A549 (cell line): Measurements from ENCODE around the gene SYNE3. TPM values are rescaled to one million over a fixed set of nuclear protein-coding genes. Genes with fewer than 3 reads are reported as not detected.

Experiments used
- ATAC-seq, 2 experiments: fragments of 200-7000 bp in 1 of 2; fragments of >200 bp in 1 of 2; cut with Nextera tagmentation in 1 of 2; cut with Tn5 transposase in 1 of 2; 3 replicates each; pipeline versions ENCODE4 v1.8.0 to v1.9.1; 2018 to 2020; ENCODE audit warnings: mild to moderate bottlenecking in 1 of 2, moderate library complexity in 1 of 2
- CTCF ChIA-PET: fragments of 300-600 bp; sonication (Branson Sonifier 250); formaldehyde crosslinking; extraction: SDS; loops from one replicate; lab custom pipeline; 2021; ENCODE audit warnings: antibody characterized with exemption, inconsistent platforms; lab: Yijun Ruan, JAX
- POLR2A ChIA-PET: fragments of 350-600 bp; formaldehyde crosslinking; extraction: SDS; loops from one replicate; lab custom pipeline; 2021; ENCODE audit warnings: antibody characterized with exemption, inconsistent platforms; lab: Yijun Ruan, JAX
- DNase-seq, 2 experiments: peaks; one replicate each; pipeline versions ENCODE4 v3.0.0 to v3.0.0-alpha.2; 2011 to 2016; ENCODE audit warnings: low read depth in 1 of 2, low spot score in 1 of 2
- FAIRE-seq: peaks from 2 replicates; lab custom pipeline; 2011; peaks lifted over from hg19 to GRCh38; lab: Jason Lieb, UNC
- H3K27ac ChIP-seq, 2 experiments: fragments of >200 bp; sonication (Bioruptor Twin); formaldehyde crosslinking; 3 replicates each; pipeline ENCODE4 v1.5.1; 2016 to 2017
- H3K4me1 ChIP-seq: fragments of >200 bp; sonication (Bioruptor Twin); formaldehyde crosslinking; 3 replicates; pipeline ENCODE4 v1.6.1; 2016
- H3K4me2 ChIP-seq: fragments of >200 bp; sonication (Bioruptor Twin); formaldehyde crosslinking; 3 replicates; pipeline ENCODE4 v1.6.1; 2016
- H3K4me3 ChIP-seq: fragments of >200 bp; sonication (Bioruptor Twin); formaldehyde crosslinking; 3 replicates; pipeline ENCODE4 v1.5.1; 2016
- H3K9me3 ChIP-seq: fragments of >200 bp; sonication (Bioruptor Twin); formaldehyde crosslinking; 3 replicates; pipeline ENCODE4 v1.6.1; 2016
- CBX2 ChIP-seq: fragments of 200-600 bp; sonication (generic); IDR thresholded peaks from 2 replicates; pipeline ENCODE4 v1.6.1; 2016; ENCODE audit warnings: low read depth, mild to moderate bottlenecking, borderline replicate concordance
- CBX8 ChIP-seq: fragments of 200-600 bp; sonication (generic); IDR thresholded peaks from 2 replicates; pipeline ENCODE4 v1.6.1; 2016
- CEBPB ChIP-seq, 2 experiments: fragments of >200 bp in 1 of 2; sonication (Bioruptor Twin) in 1 of 2; formaldehyde crosslinking in 1 of 2; IDR thresholded peaks; 2 replicates each; pipeline ENCODE4 v1.6.1; 2012 to 2016
- CHD4 ChIP-seq: fragments of 200-600 bp; sonication (generic); IDR thresholded peaks from 2 replicates; pipeline ENCODE4 v1.6.1; 2016; ENCODE audit warnings: antibody characterized with exemption, mild to moderate bottlenecking, borderline replicate concordance
- ESRRA ChIP-seq: fragments of 150-350 bp; IDR thresholded peaks from 2 replicates; pipeline ENCODE4 v1.6.1; 2014; ENCODE audit warnings: mild to moderate bottlenecking, low read length, borderline replicate concordance
- FOSB ChIP-seq: fragments of 250-450 bp; sonication (Bioruptor Pico); IDR thresholded peaks from 2 replicates; pipeline ENCODE4 v1.5.0; 2020; ENCODE audit warnings: mild to moderate bottlenecking, moderate library complexity
- FOSL2 ChIP-seq, 2 experiments: fragments of 450-650 bp in 1 of 2; fragments of >200 bp in 1 of 2; sonication (Bioruptor Twin) in 1 of 2; formaldehyde crosslinking; IDR thresholded peaks; 2 replicates each; pipeline versions ENCODE4 v1.5.0 to v1.6.1; 2016 to 2020; ENCODE audit warnings: mild to moderate bottlenecking in 1 of 2, moderate library complexity in 1 of 2
- GATA3 ChIP-seq: IDR thresholded peaks from 2 replicates; pipeline ENCODE4 v1.6.1; 2012; ENCODE audit warnings: borderline replicate concordance
- HEYL ChIP-seq: fragments of 250-450 bp; sonication (Bioruptor Pico); IDR thresholded peaks from 2 replicates; pipeline ENCODE4 v1.8.0; 2021; ENCODE audit warnings: mild to moderate bottlenecking, moderate library complexity
- HOXB5 ChIP-seq: fragments of 250-450 bp; sonication (Bioruptor Pico); IDR thresholded peaks from 2 replicates; pipeline ENCODE4 v1.5.0; 2020; ENCODE audit warnings: mild to moderate bottlenecking, moderate library complexity
- JUNB ChIP-seq: fragments of >200 bp; sonication (Bioruptor Twin); formaldehyde crosslinking; IDR thresholded peaks from 2 replicates; pipeline ENCODE4 v1.6.1; 2016
- MAZ ChIP-seq: fragments of 150-350 bp; IDR thresholded peaks from 2 replicates; pipeline ENCODE4 v1.6.1; 2014; ENCODE audit warnings: antibody characterized with exemption, low read depth, low read length, borderline replicate concordance
- NPAS2 ChIP-seq: fragments of 250-450 bp; sonication (Bioruptor Pico); IDR thresholded peaks from 2 replicates; pipeline ENCODE4 v1.8.0; 2022; ENCODE audit warnings: mild to moderate bottlenecking, moderate library complexity, borderline replicate concordance
- PHF8 ChIP-seq: fragments of 200-600 bp; sonication (generic); IDR thresholded peaks from 2 replicates; pipeline ENCODE4 v1.6.1; 2016; ENCODE audit warnings: low read depth, mild to moderate bottlenecking, antibody characterized with exemption, moderate library complexity, borderline replicate concordance
- POLR2AphosphoS2 ChIP-seq: conservative IDR thresholded peaks from 2 replicates; pipeline ENCODE4 v1.6.1; 2012; ENCODE audit warnings: low read length, improper control_type of control experiment, inconsistent platforms
- RAD21 ChIP-seq, 2 experiments: fragments of >200 bp in 1 of 2; sonication (Bioruptor Twin) in 1 of 2; formaldehyde crosslinking in 1 of 2; IDR thresholded peaks in 1 of 2; conservative IDR thresholded peaks in 1 of 2; 2 replicates in 1 of 2; 3 replicates in 1 of 2; pipeline ENCODE4 v1.6.1; 2012 to 2018; ENCODE audit warnings: inconsistent platforms in 1 of 2
- RCOR1 ChIP-seq: fragments of 150-350 bp; IDR thresholded peaks from 2 replicates; pipeline ENCODE4 v1.6.1; 2014; ENCODE audit warnings: antibody characterized with exemption, low read length, low read depth
- SMC3 ChIP-seq: fragments of >200 bp; sonication (Bioruptor Twin); formaldehyde crosslinking; IDR thresholded peaks from 3 replicates; pipeline ENCODE4 v1.6.1; 2018; ENCODE audit warnings: inconsistent platforms
- SREBF2 ChIP-seq: fragments of 450-650 bp; IDR thresholded peaks from 2 replicates; pipeline ENCODE4 v1.6.1; 2014; ENCODE audit warnings: mild to moderate bottlenecking, moderate library complexity
- TP53 ChIP-seq: fragments of 250-450 bp; sonication (Bioruptor Pico); IDR thresholded peaks from 2 replicates; pipeline ENCODE4 v1.5.0; 2021; ENCODE audit warnings: mild to moderate bottlenecking, moderate library complexity
- ZSCAN20 ChIP-seq: fragments of 250-450 bp; sonication (Bioruptor Pico); IDR thresholded peaks from 2 replicates; pipeline ENCODE4 v1.8.0; 2022; ENCODE audit warnings: mild to moderate bottlenecking, moderate library complexity
- WGBS: methylation state at CpG from one replicate; pipeline ENCODE4 v1.1.6; 2017; ENCODE audit errors: missing lambda C conversion rate; 5-methylcytosine and 5-hydroxymethylcytosine counted together
- polyA plus RNA-seq, 4 experiments: library from polyadenylated mRNA; depleted of rRNA in 3 of 4; stranded (reverse); fragments of >200 nt; fragmentation: RNase III in 1 of 4; extraction: RNeasy Plus Mini Kit Qiagen cat#74134 plus additional on column Dnase treatment in 1 of 4; gene quantifications; 2 replicates in 3 of 4; 3 replicates in 1 of 4; pipeline ENCODE4 v1.2.3, GENCODE V29; 2011 to 2017
- TF ChIP-seq, protein P1 (sequence below): IDR thresholded peaks from 2 replicates; pipeline ENCODE4 v1.6.1; 2012
- TF ChIP-seq, protein P2 (sequence below): fragments of 200-600 bp; sonication (generic); IDR thresholded peaks from 2 replicates; pipeline ENCODE4 v1.6.1; 2016; ENCODE audit warnings: antibody characterized with exemption, mild to moderate bottlenecking, moderate library complexity
- TF ChIP-seq, protein P3 (sequence below): fragments of >200 bp; sonication (Bioruptor Twin); formaldehyde crosslinking; IDR thresholded peaks from 2 replicates; pipeline ENCODE4 v1.6.1; 2016
- TF ChIP-seq, protein P4 (sequence below): fragments of 450-650 bp; IDR thresholded peaks from 2 replicates; pipeline ENCODE4 v1.6.1; 2014; ENCODE audit warnings: antibody characterized with exemption
- TF ChIP-seq, protein P5 (sequence below): fragments of >200 bp; sonication (Bioruptor Twin); formaldehyde crosslinking; IDR thresholded peaks from 3 replicates; pipeline ENCODE4 v1.6.1; 2016
- TF ChIP-seq, protein P6 (sequence below): fragments of 150-350 bp; IDR thresholded peaks from 2 replicates; pipeline ENCODE4 v1.6.1; 2014; ENCODE audit warnings: low read depth, mild to moderate bottlenecking, low read length

SYNE3 gene
- polyA plus RNA-seq, 2 of the 4 experiments (the other 2 are of a cell fraction): 0.05 to 0.08 TPM

DNA sequence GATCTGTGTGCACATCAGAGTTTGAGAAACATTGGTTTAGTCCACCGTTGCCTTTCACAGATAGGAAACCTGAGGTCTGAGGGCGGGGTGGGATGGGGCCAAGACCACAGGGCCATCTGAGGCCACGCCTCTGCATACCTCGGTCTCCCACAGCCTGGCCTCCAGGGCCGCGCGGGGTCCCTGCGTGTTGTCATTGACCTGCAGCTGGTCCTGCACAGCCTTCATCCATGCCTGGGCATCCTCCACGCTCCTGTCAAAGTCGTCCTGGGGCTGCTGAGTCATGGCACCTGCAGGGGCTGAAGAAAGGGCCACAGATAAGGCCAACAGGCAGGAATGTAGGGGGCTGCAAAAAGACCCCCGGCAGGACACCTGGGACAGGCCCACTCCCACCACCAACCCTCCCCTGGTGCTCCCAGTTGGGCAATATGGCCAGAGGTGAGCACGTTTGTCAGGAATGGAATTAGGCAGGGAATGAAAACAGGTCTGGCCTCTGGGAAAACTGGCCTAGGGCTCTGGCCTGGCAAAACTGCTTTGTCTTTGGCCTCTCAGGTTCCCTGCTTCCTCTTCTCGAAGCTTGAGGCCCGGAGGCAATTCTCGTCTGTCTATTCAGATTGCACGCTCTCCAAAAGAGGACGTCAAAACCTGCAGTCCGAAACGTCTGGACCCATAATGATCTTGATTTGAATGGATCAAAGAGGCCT is 40.8 kb downstream of the SYNE3 start:
- ATAC-seq (no peak), FAIRE-seq (no peak), DNase-seq (no peak)
- ChIA-PET POLR2A (no interaction called here), CTCF (interaction anchor here (1.6 kb wide), 1 partner anchor 42 kb away, joined by 3 read pairs; no protein-coding TSS in a partner anchor)
- Histone ChIP-seq H3K4me1 (0 out of 3 replicates have a peak, but pooled peaks cover 3% of the 10 kb centered on the region), H3K4me2 (no peak overlapping the region), H3K27ac (0 out of 6 replicates have a peak overlapping the region, but pooled peaks of 1 of the 2 experiments have one; percentile 15), H3K9me3 (no peaks in the 10 kb centered on the region), H3K4me3 (no peak overlapping the region)
- WGBS: 83% methylated on average over 19 of the region's 19 CpGs
- TF ChIP-seq CBX8 (no peak), MAZ (no peak), CBX2 (no peak), FOSB (no peak), HEYL (no peak), JUNB (no peak), RCOR1 (no peak), FOSL2 (IDR thresholded peaks at IDR 0.05) (no peak), FOSL2 (CRISPR knock-in tag; IDR thresholded peaks at IDR 0.05) (no peak), GATA3 (no peak)
- TF ChIP-seq, protein P1, sequence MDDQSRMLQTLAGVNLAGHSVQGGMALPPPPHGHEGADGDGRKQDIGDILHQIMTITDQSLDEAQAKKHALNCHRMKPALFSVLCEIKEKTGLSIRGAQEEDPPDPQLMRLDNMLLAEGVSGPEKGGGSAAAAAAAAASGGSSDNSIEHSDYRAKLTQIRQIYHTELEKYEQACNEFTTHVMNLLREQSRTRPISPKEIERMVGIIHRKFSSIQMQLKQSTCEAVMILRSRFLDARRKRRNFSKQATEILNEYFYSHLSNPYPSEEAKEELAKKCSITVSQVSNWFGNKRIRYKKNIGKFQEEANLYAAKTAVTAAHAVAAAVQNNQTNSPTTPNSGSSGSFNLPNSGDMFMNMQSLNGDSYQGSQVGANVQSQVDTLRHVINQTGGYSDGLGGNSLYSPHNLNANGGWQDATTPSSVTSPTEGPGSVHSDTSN: no peak
- TF ChIP-seq, protein P2, sequence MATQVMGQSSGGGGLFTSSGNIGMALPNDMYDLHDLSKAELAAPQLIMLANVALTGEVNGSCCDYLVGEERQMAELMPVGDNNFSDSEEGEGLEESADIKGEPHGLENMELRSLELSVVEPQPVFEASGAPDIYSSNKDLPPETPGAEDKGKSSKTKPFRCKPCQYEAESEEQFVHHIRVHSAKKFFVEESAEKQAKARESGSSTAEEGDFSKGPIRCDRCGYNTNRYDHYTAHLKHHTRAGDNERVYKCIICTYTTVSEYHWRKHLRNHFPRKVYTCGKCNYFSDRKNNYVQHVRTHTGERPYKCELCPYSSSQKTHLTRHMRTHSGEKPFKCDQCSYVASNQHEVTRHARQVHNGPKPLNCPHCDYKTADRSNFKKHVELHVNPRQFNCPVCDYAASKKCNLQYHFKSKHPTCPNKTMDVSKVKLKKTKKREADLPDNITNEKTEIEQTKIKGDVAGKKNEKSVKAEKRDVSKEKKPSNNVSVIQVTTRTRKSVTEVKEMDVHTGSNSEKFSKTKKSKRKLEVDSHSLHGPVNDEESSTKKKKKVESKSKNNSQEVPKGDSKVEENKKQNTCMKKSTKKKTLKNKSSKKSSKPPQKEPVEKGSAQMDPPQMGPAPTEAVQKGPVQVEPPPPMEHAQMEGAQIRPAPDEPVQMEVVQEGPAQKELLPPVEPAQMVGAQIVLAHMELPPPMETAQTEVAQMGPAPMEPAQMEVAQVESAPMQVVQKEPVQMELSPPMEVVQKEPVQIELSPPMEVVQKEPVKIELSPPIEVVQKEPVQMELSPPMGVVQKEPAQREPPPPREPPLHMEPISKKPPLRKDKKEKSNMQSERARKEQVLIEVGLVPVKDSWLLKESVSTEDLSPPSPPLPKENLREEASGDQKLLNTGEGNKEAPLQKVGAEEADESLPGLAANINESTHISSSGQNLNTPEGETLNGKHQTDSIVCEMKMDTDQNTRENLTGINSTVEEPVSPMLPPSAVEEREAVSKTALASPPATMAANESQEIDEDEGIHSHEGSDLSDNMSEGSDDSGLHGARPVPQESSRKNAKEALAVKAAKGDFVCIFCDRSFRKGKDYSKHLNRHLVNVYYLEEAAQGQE: no peak

DNA sequence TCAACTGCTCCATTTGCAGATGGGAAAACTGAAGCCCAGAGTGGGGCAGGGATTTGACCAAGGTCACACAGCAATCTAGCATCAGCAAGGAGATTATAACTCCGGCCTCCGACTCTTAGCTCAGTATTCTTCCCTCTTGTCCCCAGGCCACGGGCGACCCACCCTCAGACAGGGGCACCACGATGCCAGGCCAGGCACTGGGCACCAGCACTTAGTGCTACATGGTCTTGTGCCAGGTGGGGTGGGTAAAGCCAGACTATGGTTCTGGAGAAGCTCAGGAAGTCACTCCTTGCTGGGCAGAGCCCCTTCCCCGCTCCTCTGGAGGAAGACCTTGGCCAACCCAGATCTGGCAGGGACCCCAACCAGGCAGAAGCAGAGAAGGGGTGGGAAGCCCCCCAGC is 41.5 kb downstream of the SYNE3 start:
- POLR2A ChIA-PET: no interaction called here
- no peak overlapping the region for H3K4me2 ChIP-seq
- FAIRE-seq (no peak), DNase-seq (no peak), ATAC-seq (no peak)
- no peak overlapping the region for H3K27ac ChIP-seq
- no peak overlapping the region for H3K4me3 ChIP-seq
- CTCF ChIA-PET: interaction anchor here (1.0 to 1.6 kb wide), 2 partner anchors 32 to 43 kb away, joined by 3 to 4 read pairs; no protein-coding TSS in a partner anchor
- H3K9me3 ChIP-seq: no peaks in the 10 kb centered on the region
- 82% methylated on average over 6 of the region's 6 CpGs for WGBS
- H3K4me1 ChIP-seq: 0 out of 3 replicates have a peak, but pooled peaks cover under 1% of the 10 kb centered on the region
- TF ChIP-seq ZSCAN20 (CRISPR knock-in tag): no peak
- TF ChIP-seq RAD21 (conservative IDR thresholded peaks at IDR 0.05 in 1 of 2, IDR thresholded peaks at IDR 0.05 in 1 of 2): no peak
- no peak for TF ChIP-seq NPAS2 (CRISPR knock-in tag)
- TF ChIP-seq, protein P1: no peak
- TF ChIP-seq ESRRA: no peak
- TF ChIP-seq SREBF2: no peak
- TF ChIP-seq FOSB: no peak
- no peak for TF ChIP-seq HOXB5 (CRISPR knock-in tag)
- TF ChIP-seq CHD4: no peak
- TF ChIP-seq, protein P3, sequence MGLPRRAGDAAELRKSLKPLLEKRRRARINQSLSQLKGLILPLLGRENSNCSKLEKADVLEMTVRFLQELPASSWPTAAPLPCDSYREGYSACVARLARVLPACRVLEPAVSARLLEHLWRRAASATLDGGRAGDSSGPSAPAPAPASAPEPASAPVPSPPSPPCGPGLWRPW: no peak
- no peak for TF ChIP-seq SMC3
- TF ChIP-seq PHF8: no peak
- TF ChIP-seq CEBPB (IDR thresholded peaks at IDR 0.05): no peak
- TF ChIP-seq, protein P4, sequence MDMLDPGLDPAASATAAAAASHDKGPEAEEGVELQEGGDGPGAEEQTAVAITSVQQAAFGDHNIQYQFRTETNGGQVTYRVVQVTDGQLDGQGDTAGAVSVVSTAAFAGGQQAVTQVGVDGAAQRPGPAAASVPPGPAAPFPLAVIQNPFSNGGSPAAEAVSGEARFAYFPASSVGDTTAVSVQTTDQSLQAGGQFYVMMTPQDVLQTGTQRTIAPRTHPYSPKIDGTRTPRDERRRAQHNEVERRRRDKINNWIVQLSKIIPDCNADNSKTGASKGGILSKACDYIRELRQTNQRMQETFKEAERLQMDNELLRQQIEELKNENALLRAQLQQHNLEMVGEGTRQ: no peak
- TF ChIP-seq, protein P5, sequence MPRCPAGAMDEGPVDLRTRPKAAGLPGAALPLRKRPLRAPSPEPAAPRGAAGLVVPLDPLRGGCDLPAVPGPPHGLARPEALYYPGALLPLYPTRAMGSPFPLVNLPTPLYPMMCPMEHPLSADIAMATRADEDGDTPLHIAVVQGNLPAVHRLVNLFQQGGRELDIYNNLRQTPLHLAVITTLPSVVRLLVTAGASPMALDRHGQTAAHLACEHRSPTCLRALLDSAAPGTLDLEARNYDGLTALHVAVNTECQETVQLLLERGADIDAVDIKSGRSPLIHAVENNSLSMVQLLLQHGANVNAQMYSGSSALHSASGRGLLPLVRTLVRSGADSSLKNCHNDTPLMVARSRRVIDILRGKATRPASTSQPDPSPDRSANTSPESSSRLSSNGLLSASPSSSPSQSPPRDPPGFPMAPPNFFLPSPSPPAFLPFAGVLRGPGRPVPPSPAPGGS: no peak
- TF ChIP-seq TP53 (CRISPR knock-in tag): no peak
- TF ChIP-seq, protein P6, sequence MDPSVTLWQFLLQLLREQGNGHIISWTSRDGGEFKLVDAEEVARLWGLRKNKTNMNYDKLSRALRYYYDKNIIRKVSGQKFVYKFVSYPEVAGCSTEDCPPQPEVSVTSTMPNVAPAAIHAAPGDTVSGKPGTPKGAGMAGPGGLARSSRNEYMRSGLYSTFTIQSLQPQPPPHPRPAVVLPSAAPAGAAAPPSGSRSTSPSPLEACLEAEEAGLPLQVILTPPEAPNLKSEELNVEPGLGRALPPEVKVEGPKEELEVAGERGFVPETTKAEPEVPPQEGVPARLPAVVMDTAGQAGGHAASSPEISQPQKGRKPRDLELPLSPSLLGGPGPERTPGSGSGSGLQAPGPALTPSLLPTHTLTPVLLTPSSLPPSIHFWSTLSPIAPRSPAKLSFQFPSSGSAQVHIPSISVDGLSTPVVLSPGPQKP: no peak
- no peak for TF ChIP-seq POLR2AphosphoS2
